ENCODE measurements around the gene PIK3IP1. TPM values are rescaled to one million over a fixed set of nuclear protein-coding genes. Genes with fewer than 3 reads are reported as not detected.

Gene PIK3IP1
- total and polyA plus RNA-seq, 9 of the 15 experiments (the other 6 are each of a cell fraction or from before 2014, with no cell fraction given) = 0.11 to 1.3 (median 0.77) TPM

GRCh38 chr22:31271026-31271425, 21.3 kb downstream of the PIK3IP1 start:
- Histone ChIP-seq H4K20me1 (replicated peaks; ENCODE audit: control insufficient read depth, insufficient read depth, low read length) (no peaks in the 10 kb centered on the region), H3K9me3 (replicated peaks; ENCODE audit: control insufficient read depth, insufficient read depth, low read depth, low read length) (no peaks in the 10 kb centered on the region), H3K36me3 (ENCODE audit: control insufficient read depth, insufficient read depth, low read length) (peaks cover 18% of the 10 kb centered on the region; the same call in 2 of the 3 replicates), H3K9ac (ENCODE audit: insufficient read depth in 1 of 2, low read depth in 2 of 2, low read length in 2 of 2) (no peak overlapping the region), H3K4me1 (replicated peaks in 1 of 2; ENCODE audit: control insufficient read depth in 2 of 2, insufficient read depth in 2 of 2, low read length in 2 of 2) (no peaks in the 10 kb centered on the region; a peak in 1 of 5 replicates), H3K4me2 (ENCODE audit: insufficient read depth, low read length) (no peak overlapping the region), H3K9me1 (ENCODE audit: control insufficient read depth, insufficient read depth, low read length) (no peaks in the 10 kb centered on the region), H3K79me2 (ENCODE audit: control insufficient read depth, insufficient read depth, low read length) (no peaks in the 10 kb centered on the region), H3K27ac (ENCODE audit: extremely low read depth, low read depth, low read length) (no peak overlapping the region), H3K4me3 (no peak overlapping the region), H3K27me3 (ENCODE audit: control insufficient read depth in 2 of 2, insufficient read depth in 2 of 2, low read length in 2 of 2) (no peaks in the 10 kb centered on the region), H2AFZ (ENCODE audit: low read depth, low read length) (no peak overlapping the region)
- in situ Hi-C loops (cut with MboI) = no loop called here
- intact Hi-C loops (cut with micrococcal nuclease) = no loop called here
- ChIA-PET CTCF (ENCODE audit: low intra/inter-chr PET ratio) (no interaction called here), POLR2A (interaction anchor here (0.8 to 1.3 kb wide), 3 partner anchors 9 to 19 kb away, joined by 3 to 7 read pairs (median 4); no protein-coding TSS in a partner anchor)
- BruUV-seq (replicated peaks) = no TSS peak
- DNase-seq (ENCODE audit: extremely low read depth in 1 of 4, low spot score in 3 of 4) = no peak
- FAIRE-seq = no peak
- no peak for ATAC-seq
- WGBS (ENCODE audit: insufficient coverage, low coverage, missing lambda C conversion rate) = 76% methylated on average over 4 of the region's 4 CpGs
- TF ChIP-seq MEIS2 (IDR thresholded peaks at IDR 0.05; ENCODE audit: partially characterized antibody) (no peak), RUNX1 (IDR thresholded peaks at IDR 0.05; ENCODE audit: low read depth) (no peak), ZNF76 (CRISPR knock-in tag; IDR thresholded peaks at IDR 0.05; ENCODE audit: borderline replicate concordance) (no peak), HOMEZ (CRISPR knock-in tag; IDR thresholded peaks at IDR 0.05) (no peak), VEZF1 (CRISPR knock-in tag; IDR thresholded peaks at IDR 0.05) (no peak), HEY1 (CRISPR knock-in tag; IDR thresholded peaks at IDR 0.05; ENCODE audit: borderline replicate concordance) (no peak), TRIM24 (IDR thresholded peaks at IDR 0.05) (no peak), ZNF347 (CRISPR knock-in tag; IDR thresholded peaks at IDR 0.05; ENCODE audit: low read depth) (no peak), ATF1 (CRISPR knock-in tag; IDR thresholded peaks at IDR 0.05) (no peak), ATF1 (tag; IDR thresholded peaks at IDR 0.05) (no peak), NFATC3 (IDR thresholded peaks at IDR 0.05) (no peak), JUND (IDR thresholded peaks at IDR 0.05; ENCODE audit: borderline replicate concordance, low read depth, low read length) (no peak), JUND (tag; IDR thresholded peaks at IDR 0.05; ENCODE audit: borderline replicate concordance, low read depth, low read length) (no peak), MIER1 (IDR thresholded peaks at IDR 0.05; ENCODE audit: low read depth) (no peak), CREB3 (tag; conservative IDR thresholded peaks at IDR 0.05; ENCODE audit: low read depth) (no peak), SIX5 (IDR thresholded peaks at IDR 0.05; ENCODE audit: borderline replicate concordance in 1 of 2, insufficient read depth in 1 of 2, low read depth in 1 of 2, low read length in 2 of 2) (no peak), RBM17 (IDR thresholded peaks at IDR 0.05; ENCODE audit: borderline replicate concordance, low read depth, low read length) (no peak), THAP7 (CRISPR knock-in tag; IDR thresholded peaks at IDR 0.05) (no peak), ARNT (IDR thresholded peaks at IDR 0.05) (no peak), MYNN (IDR thresholded peaks at IDR 0.05) (no peak), MYNN (CRISPR knock-in tag; IDR thresholded peaks at IDR 0.05) (no peak), XRCC5 (IDR thresholded peaks at IDR 0.05; ENCODE audit: low read depth, low read length) (no peak)
